ENCODE measurements around the gene GTSE1.
A peak's percentile ranks its signal among the peaks of the same experiment; 100 is the strongest.

Gene GTSE1

DNA sequence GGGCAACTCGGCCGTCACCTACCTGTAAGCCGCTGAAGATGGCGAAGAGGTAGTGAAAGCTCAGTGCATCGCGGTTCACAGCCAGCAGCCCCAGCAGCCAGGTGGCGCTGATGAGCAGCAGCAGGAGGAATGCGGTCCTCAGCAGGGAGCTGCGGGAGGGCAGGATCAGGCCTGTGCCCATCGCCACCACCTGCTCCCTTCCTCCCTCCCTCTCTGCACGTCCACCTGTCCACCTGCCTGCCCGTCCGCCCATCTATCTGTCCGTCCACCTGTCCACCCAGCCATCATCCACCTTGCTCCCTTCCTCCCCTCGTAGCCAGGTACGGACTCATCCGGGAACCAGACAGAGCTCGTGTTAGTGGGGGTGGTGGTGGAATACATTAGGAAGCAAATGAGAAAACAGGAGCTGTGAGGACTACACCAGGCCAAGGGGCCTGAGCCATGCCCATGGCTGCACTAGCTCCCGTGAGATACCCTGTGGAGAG is 71.1 kb downstream of the GTSE1 start:
- peak; percentile 43 for DNase-seq

GRCh38 chr22:46368422-46368821 is 71.8 kb downstream of the GTSE1 start:
- DNase-seq, result no peak

DNA sequence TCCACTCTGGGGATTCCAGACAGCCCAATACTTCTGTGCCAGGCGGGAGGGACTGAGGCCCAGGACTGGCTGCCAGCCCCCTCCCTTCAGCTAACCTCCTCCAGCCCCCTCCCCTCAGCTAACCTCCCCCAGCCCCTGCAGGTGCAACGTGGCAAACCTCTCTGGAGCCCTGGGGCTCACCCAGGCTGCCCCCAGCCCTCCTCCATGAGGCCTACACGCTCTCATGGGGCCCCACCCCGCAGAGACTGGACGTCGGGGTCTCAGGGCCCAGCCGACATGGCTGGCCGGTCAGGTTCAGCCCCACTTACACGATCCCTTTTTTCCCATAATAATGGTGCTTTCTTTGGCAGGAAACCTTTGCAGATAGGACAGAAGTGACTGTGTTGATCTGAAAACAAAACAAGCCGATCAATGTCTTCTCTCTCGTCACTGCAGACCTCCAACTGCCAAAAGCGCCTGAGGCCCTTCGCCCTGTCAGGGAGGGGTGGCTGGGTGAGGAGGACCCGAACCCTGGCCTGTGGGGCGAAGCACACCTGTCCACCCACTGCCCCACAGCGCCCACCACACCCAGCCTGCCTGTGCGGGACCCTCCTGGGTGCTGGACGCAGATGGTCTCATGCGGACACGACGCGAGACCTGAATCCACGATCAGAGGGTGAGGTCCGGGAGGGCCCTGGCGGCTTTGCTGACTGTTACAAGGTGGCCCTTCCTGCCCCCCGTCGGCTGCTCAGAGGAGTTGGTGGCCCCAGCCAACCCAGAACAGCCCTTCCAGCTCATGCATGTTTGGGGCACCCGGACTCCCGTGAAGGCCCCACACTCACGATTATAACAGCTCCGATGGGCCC is 72.4 kb downstream of the GTSE1 start:
- DNase-seq, result no peak

DNA sequence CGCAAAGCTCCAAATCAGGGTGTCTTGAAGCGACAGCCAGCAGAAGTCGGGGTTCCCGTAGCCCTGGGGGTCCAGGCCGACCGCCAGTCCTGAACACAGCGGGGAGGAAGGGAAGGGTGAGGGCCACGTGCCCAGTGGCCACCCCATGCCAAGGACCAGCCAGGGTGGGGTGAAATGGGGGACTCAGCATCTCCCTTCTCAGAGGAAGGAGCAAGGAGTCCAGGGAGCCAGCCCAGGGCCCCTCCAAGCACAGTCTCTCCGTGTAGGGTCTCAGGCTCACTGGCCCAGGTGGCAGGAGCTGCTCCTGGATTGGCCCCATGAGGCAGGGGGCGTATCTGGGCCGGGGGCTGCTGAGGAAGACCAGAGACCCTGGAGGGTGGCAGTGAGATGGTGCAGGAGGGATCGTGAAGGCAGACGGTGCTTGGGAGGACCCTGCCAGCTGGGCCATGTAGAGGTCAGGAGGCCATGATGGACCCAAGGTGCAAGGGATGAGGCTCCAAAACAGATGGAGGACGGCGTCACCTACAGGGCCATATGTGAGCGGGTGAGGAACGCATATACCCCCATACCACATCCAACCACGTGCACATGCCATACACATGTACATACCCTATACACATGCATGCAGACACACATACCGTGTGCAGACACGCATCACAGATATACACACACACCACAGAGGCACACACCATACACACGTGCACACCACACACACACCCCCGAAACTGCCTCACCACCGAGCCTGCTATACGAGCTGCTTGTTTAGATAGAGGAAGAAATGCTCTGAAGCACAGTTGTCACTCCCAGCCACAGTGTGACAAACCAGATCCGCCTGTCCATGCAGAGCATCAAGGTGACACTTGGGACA is 73.3 kb downstream of the GTSE1 start:
- no peak for DNase-seq

- DNase-seq, result no peak
These were observed 74.1 kb downstream of the GTSE1 start for GRCh38 chr22:46370584-46371291.

GRCh38 chr22:46371623-46372226 is 75.1 kb downstream of the GTSE1 start:
- DNase-seq, result no peak

- DNase-seq, result no peak
These were observed 76.0 kb downstream of the GTSE1 start for GRCh38 chr22:46372686-46373085.

DNA sequence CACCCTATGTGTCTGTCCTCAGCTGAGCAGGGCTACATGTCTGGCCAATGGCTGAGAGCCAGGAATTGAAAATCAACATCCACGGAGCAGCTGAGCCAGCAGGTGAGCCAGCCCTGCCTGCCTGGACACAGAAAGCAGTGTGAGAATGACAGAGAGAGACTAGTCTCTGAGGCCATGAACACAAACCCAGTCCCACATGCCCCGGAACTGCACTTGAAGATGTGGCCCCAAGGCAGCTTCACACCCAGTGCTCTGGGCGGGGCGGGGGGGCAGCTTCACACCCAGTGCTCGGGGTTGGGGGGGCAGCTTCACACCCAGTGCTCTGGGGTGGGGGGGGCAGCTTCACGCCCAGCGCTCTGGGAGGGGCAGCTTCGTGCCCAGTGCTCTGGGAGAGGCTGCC is 76.5 kb downstream of the GTSE1 start:
- no peak for DNase-seq

DNA sequence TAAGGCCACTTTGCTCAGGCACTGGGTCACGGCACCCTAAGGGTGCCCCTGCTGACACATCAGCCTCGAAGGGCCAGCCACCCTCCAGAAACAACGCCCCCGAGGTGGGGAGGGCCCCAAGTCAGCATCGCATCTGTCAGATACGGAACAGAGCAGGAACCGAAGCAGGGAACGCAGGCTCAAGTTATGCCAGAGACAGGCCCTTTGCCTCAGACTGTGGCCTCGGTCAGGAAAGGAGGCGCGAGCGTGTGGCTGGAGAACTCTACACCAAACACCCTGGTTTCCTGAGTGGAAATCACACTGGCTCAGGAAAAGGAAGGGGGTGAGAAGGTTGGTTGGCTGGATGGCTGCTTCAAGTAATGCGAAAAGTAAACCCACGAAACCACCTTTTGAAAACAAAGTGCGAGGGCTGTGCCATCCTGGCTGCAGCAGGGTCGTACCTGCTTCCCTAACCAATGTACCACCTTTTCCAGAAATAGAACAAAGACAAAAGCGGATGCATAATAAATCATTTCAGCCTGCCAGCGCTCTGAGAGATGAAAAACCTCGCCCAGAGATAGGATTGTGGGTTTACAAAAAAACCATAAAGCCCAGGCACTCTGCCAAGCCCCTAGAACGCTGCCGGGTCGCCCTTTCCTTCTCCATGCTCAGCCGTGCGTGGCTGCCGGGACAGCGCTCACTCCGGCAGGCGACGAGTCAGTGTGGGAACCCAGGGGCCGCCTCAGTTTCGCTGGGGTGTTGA is 77.4 kb downstream of the GTSE1 start:
- DNase-seq, result no peak

DNA sequence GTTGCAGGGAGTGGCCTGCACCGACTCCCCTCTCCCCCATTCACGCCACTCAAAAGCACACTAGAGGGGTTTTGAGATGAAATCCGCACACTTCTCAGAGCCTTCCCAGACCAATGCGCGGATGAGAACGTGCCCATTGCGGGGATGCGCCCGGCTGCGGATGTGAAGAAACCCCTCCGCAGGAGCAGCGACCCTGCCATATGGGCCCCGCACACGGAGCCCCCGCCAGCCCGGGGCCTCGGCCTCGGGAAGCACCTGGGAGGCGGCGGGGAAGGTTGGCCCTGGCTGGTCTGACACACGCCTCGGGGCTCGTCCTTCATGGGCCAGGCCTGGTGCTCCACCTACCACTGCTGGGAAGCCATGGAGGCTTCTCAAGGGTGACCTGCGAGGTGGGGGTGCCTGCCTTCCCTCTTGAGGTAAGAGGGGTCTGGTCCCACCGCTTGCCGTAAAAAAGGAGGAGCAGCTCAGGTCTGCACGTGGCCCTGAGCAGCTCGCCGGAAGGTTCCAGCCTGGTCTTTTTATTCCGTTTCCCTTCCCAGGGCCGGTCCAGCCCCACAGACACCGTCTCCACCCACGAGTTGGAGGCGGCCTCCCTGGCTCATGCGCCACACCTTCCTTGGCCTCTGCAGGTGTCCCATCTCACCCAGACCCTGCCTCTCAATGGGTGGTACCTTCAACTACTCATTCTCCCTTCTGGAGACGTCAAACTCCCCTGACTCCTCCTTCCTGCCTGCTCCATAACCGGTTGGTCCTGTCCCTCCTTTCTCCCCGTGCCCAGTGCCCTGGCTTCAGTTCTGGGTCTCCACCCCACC is 78.2 kb downstream of the GTSE1 start:
- DNase-seq, result no peak

- no peak for DNase-seq
These were observed 79.4 kb downstream of the GTSE1 start for GRCh38 chr22:46376111-46376510.

- DNase-seq, result no peak
These were observed 80.3 kb downstream of the GTSE1 start for GRCh38 chr22:46376908-46377524.

DNA sequence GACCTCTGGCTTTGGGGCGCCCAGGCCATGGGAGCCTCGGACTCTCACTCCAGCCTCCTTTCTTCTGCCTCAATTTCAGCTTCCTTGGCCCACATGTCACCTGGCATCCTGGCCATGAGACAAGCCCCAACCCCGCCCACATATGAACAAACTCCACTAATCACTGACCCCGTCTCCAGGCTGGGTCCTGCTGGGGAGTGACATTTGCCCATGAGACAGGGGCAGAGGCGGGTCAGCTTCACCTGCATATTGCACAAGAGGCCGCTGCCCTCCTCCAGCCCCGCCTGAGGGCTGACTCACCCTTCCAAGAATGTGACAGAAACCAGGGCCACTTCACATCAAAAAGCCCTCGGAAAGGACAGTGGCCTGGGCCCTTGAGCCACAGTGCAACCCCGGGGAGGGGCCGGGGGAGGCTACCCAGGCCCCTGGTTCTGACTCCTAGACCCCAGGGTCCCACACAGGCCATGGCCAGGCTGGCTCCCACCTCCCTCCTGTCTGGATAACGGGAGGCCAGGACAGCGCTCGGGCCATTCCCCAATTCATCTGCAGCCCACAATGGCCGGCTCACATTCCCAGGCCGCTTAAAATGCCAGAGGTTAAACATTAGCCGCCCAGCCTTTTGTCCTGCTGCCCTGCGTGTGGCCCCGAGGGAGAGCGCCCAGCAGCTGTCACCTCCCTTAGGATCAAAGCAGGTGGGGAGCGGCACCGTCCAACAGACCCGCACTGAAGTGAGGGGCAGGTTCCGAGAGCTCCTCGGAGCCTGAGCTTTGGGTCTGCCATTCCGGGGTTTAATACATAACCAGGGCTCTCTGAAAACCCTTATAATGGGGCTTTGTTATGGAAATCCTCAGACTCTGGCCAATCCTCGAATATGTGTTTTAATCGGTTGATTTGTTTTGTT is 81.1 kb downstream of the GTSE1 start:
- DNase-seq, result no peak

- DNase-seq, result no peak
These were observed 81.9 kb downstream of the GTSE1 start for GRCh38 chr22:46378426-46379065.

DNA sequence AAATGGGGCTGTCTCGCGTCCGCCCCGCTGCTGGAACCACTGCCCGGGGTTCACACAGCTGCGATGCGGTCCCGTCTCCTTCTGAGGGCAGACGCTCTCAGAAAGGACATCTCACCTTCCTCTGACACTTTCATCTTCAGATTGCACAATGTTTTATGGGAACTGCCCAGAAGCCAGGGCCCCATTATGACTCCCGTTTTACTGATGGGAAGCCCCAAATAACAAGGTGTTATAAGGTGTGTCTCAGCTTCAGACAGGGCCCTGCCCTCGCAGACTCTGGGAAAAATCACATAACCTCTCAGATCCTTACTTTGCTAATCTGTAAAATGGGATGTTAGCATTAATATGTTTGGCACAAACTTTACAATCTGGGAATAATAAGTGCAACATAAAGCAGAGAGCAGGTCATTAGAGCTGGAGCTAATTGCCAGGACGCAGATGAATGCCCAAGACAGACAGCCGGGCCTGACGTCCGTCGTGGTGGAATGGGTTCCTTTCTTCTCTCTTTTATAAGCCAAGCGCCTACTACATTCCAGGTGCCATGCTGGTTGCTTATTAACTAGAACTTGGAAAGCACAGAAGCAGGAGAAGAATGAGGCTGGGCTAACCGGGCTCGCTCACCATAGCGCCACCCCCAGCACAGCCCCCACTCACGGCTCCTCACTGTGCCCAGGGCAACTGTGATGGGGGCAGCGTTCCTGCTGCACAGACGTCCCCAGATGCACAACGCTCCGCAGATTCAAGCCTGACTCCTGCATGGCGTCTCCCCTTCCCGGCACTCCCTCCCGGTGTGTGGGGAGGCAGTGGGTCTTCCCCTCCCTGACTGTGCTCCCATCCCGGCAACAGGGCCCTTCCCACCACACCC is 82.6 kb downstream of the GTSE1 start:
- DNase-seq, result no peak

- no peak for DNase-seq
These were observed 83.4 kb downstream of the GTSE1 start for GRCh38 chr22:46380069-46380468.

All from fibroblast of skin of back (primary cell).